Hindlimb muscle (tissue), 1 donor: ENCODE data around the gene NARS2. TPM values are rescaled to one million over a fixed set of nuclear protein-coding genes. Genes with fewer than 3 reads are reported as not detected.

Source experiments
- DNase-seq: peaks from one replicate; pipeline ENCODE4 v3.0.0-alpha.2; 2013
- polyA plus RNA-seq: library from polyadenylated mRNA; unstranded; fragments of 120-200 nt; gene quantifications from one replicate; pipeline ENCODE4 v1.2.1, GENCODE V29; 2013; ENCODE audit not compliant: insufficient read length

The NARS2 gene
- polyA plus RNA-seq, 1 donor: 15.9 TPM

GRCh38 chr11:78429660-78430059, 145.0 kb downstream of the NARS2 start:
- DNase-seq: no peak

GRCh38 chr11:78429209-78429608, 145.5 kb downstream of the NARS2 start:
- DNase-seq: no peak

GRCh38 chr11:78428773-78429172, 145.9 kb downstream of the NARS2 start:
- no peak for DNase-seq

GRCh38 chr11:78428266-78428636, 146.4 kb downstream of the NARS2 start:
- DNase-seq: no peak

GRCh38 chr11:78427615-78428265, 146.9 kb downstream of the NARS2 start:
- no peak for DNase-seq

GRCh38 chr11:78426845-78427244, 147.8 kb downstream of the NARS2 start:
- no peak for DNase-seq

- DNase-seq: peak; percentile 64
These were observed 149.1 kb downstream of the NARS2 start for GRCh38 chr11:78425399-78426070.

GRCh38 chr11:78424334-78425270, 150.1 kb downstream of the NARS2 start:
- no peak for DNase-seq

GRCh38 chr11:78423241-78423640, 151.4 kb downstream of the NARS2 start:
- no peak for DNase-seq

- DNase-seq: no peak
These were observed 153.9 kb downstream of the NARS2 start for GRCh38 chr11:78420796-78421209.

- DNase-seq: peak; percentile 86
These were observed 154.4 kb downstream of the NARS2 start for GRCh38 chr11:78420255-78420764.

- no peak for DNase-seq
These were observed 155.3 kb downstream of the NARS2 start for GRCh38 chr11:78419327-78419726.

GRCh38 chr11:78418584-78419211, 156.0 kb downstream of the NARS2 start:
- no peak for DNase-seq

GRCh38 chr11:78417888-78418583, 156.6 kb downstream of the NARS2 start:
- DNase-seq: peak; percentile 88

GRCh38 chr11:78417175-78417887, 157.3 kb downstream of the NARS2 start, which contains the start of gene GAB2:
TSS of gene GAB2 (minus strand) at chr11:78417820. CDS start at chr11:78417720, 100 bp downstream.
- DNase-seq: no peak

- DNase-seq: peak; percentile 87
These were observed 158.1 kb downstream of the NARS2 start for GRCh38 chr11:78416285-78417174.

GRCh38 chr11:78415338-78415737, 159.3 kb downstream of the NARS2 start:
- DNase-seq: no peak

- no peak for DNase-seq
These were observed 160.2 kb downstream of the NARS2 start for GRCh38 chr11:78414321-78415051.

- no peak for DNase-seq
These were observed 166.0 kb downstream of the NARS2 start for GRCh38 chr11:78408619-78409018.
